ENCODE data around the gene GAS6.

The GAS6 gene

GRCh38 chr13:113853518-113854237 lies 10.2 kb downstream of the GAS6 start:
- TF ChIP-seq, protein P1, sequence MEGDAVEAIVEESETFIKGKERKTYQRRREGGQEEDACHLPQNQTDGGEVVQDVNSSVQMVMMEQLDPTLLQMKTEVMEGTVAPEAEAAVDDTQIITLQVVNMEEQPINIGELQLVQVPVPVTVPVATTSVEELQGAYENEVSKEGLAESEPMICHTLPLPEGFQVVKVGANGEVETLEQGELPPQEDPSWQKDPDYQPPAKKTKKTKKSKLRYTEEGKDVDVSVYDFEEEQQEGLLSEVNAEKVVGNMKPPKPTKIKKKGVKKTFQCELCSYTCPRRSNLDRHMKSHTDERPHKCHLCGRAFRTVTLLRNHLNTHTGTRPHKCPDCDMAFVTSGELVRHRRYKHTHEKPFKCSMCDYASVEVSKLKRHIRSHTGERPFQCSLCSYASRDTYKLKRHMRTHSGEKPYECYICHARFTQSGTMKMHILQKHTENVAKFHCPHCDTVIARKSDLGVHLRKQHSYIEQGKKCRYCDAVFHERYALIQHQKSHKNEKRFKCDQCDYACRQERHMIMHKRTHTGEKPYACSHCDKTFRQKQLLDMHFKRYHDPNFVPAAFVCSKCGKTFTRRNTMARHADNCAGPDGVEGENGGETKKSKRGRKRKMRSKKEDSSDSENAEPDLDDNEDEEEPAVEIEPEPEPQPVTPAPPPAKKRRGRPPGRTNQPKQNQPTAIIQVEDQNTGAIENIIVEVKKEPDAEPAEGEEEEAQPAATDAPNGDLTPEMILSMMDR (IDR thresholded peaks at IDR 0.05; ENCODE audit: low read depth, low read length) = no peak
- no peak overlapping the region for H3K4me3 ChIP-seq (ENCODE audit: low read depth, low read length)

DNA sequence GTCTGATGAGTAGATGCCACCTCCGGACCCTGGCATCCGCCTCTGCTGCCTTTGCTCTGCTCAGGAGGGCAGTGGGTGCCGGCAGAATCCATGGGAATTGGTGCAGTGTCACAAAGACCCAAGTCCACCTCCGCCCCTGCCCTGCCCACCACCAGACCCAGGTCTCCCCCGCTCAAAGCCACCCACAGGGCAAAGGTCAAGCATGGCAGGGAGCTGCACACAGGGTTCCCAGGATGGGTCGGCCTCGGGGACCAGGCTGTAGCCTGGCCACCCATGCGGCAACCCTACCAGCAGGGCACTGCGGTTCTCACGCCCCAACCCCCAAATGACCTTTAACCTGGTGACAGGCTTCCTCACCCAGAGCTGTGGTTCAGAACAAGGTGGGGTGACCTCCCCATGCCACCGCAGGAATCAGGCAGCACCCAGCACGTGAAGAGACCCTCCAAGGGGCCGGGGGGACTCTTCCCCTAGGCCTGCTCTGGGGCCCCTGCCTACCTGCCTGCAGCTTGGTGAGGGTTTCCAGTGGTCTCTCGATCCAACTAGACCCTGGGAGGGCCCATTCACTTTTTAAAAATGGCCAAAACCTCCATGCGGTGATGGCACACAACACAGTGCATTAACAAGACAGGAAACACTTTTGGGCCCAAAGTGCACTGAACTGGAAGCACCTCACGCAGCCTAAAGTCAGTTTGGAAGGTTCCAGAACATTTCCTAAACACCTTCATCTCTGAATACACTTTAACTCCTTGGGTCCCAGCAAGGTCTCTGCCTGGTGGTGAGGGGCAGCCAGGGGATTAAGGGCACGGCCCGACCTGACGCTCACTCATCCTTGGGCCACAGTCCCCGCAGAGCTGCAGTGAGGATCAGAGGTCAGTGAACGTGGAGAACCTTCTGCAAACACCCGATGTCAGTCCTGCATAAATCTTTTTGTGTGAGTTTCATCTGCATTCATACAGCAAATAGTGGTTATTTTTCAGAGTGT lies 11.0 kb downstream of the GAS6 start:
- no peak overlapping the region for H3K4me3 ChIP-seq (ENCODE audit: low read depth, low read length)
- TF ChIP-seq, protein P1 (IDR thresholded peaks at IDR 0.05; ENCODE audit: low read depth, low read length) = no peak

DNA sequence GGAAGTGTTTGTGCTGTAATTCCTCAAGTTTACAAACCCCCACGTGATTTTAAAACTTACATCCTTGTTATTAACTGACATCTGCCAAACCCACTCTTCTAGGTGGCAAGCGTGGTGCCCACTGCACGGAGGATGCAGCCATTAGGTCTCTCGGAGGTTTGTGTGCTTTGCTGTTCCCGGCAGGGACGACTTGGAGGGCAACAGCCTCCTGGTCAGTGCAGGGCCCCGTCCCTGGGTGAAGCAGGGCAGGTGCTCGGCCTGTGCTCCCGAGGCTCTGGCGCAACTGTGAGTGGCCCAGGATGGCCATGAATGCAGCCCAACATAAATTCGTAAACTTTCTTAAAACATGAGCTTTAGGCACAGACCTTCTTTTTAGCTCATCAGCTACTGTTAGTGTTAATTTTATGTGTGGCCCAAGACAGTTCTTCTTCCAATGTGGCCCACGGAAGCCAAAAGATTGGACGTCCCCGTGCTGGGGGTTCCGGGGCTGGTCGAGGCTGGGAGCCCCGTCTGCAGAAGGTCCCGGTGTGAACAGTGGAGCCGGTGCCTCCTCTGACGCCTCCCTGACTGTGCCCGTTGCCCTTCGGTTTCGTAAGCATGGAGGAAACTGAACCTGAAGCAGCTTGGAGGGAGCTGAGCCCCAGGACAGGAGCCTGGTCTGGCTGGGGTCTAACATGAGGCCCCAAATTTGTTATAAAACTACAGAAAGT lies 11.9 kb downstream of the GAS6 start:
- H3K4me3 ChIP-seq (ENCODE audit: low read depth, low read length) = no peak overlapping the region
- TF ChIP-seq, protein P1 (IDR thresholded peaks at IDR 0.05; ENCODE audit: low read depth, low read length) = no peak

DNA sequence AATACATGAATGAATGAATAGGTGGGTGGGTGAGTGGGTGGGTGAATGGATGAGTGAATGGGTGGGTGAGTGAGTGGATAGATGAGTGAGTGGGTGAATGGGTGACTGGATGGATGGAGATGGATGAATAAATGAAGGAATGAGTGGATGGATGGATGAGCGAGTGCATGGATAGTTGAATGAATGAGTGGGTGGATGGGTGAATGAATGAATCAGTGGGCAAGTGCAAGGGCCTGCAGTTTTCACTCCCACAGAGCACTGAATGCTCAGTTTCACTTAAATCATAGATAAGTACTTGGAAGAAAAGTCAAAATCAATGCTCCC lies 12.4 kb downstream of the GAS6 start:
- no peak overlapping the region for H3K4me3 ChIP-seq (ENCODE audit: low read depth, low read length)
- TF ChIP-seq, protein P1 (IDR thresholded peaks at IDR 0.05; ENCODE audit: low read depth, low read length) = no peak

GRCh38 chr13:113850722-113851479 lies 13.0 kb downstream of the GAS6 start:
- H3K4me3 ChIP-seq (ENCODE audit: low read depth, low read length) = no peak overlapping the region
- TF ChIP-seq, protein P1 (IDR thresholded peaks at IDR 0.05; ENCODE audit: low read depth, low read length) = no peak

DNA sequence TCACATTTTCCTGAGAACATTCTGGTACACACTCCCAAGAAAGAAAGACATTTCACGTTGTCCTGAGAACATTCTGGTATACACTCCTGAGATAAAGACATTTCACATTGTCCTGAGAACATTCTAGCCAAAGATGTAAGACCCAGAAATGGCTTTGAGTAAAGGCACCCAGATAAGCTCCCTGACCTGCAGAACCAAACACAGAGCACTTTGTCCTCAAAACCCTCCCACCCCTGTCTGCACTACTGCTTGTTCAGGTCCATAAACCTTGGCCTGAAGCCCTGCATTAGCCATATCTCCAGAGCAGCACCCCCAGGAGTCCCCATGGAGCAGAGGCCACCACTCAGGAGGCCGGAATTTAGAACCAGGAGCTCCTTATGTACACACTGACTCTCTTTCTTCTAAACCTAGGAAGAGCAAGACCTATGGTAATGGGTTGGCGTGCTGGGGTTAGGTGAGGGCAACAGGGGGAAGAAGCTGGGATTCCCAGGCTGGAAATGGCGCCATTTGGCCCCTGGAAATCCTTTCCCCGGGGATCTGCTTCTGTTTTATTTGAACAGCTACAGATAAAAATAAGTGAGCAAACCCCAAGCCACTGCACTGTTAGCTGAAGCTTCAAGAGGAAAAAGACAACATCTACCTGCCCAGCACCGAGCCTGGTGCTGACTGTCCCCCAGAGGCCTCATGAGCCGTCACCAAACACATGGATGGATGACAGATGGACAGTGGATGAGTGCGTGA lies 13.7 kb downstream of the GAS6 start:
- TF ChIP-seq, protein P1 (IDR thresholded peaks at IDR 0.05; ENCODE audit: low read depth, low read length) = no peak
- H3K4me3 ChIP-seq (ENCODE audit: low read depth, low read length) = no peak overlapping the region
